GM15510 (cell line): ENCODE data around the gene IGSF21.

Experiments
- POLR2A ChIP-seq: IDR thresholded peaks from 3 replicates; pipeline ENCODE4 v1.6.1; 2011; ENCODE audit warnings: borderline replicate concordance; ENCODE audit not compliant: insufficient read length; ENCODE audit errors: extremely low read depth

The IGSF21 gene

DNA sequence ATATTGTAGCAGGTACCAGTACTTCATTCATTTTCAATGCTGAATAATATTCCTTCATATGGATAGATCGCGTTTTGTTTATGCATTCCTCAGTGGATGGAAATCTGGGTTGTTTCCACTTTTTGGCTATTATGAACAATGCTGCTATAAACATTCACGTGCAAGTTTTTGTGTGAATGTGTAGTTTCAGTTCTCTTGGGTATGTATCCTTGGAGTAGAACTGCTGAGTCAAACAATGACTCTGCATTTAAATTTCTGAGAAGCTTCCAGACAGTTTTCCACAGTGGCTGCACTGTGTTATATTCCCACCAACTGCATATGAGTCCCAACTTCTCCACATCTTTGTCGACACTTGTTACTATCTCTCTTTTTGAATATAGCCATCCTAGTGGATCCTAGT lies 235.1 kb downstream of the IGSF21 start:
- no peak for TF ChIP-seq POLR2A

DNA sequence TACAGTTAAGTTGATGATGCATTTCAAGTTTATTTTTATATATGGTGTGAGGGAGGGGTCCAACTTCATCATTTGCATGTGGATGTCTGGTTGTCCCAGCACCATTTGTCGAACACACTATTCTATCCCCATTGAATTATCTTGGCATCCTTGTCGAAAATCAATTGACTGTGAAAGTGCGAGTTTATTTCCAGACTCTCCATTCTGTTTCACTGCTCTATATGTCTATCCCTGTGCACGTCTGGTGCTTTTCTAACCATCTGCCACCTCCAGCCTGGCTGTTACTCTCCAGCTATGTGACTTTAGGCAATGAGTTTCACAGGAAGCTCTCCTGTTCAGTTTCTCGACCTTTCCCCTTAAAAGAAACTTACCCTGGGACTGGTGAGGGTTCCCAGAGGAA lies 236.0 kb downstream of the IGSF21 start:
- no peak for TF ChIP-seq POLR2A

DNA sequence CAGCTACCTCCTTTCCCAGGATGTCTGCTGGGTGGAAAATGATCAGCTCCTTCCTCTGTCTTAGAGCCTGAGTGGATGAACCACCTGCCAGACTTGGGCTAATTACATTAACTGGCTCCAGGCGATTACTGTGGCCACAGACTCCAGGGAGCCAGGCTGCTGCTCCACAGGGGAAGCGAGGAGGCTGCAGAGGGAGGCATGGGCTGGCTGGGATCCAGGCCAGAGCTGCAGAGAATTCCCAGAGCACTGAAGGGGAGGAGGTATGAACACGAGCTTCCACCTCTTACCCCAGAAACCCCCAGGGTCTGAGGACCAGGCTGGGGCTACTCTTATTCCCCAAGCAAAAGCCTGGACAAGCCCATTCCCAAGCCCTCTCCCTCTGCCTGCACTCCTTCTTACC lies 237.2 kb downstream of the IGSF21 start:
- TF ChIP-seq POLR2A = no peak

DNA sequence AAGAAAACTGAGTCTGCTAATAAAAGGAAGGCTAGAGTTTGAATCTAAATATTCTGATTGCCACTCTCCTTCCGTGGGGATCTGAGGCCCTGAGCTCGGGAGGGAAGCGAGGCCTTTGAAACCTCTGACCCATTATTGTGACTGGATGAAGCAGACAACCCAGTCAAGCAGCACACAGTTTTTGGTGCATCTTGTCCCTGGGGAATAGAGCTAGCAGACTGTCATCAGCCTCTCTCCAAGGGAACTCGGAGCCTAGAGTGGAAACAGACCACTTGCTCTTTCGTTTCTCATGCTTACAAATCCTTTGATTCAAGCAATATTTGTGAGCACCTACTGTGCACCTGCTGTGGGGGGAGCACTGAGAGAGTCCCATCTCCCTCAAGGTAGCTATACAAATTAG lies 240.0 kb downstream of the IGSF21 start:
- TF ChIP-seq POLR2A = no peak

DNA sequence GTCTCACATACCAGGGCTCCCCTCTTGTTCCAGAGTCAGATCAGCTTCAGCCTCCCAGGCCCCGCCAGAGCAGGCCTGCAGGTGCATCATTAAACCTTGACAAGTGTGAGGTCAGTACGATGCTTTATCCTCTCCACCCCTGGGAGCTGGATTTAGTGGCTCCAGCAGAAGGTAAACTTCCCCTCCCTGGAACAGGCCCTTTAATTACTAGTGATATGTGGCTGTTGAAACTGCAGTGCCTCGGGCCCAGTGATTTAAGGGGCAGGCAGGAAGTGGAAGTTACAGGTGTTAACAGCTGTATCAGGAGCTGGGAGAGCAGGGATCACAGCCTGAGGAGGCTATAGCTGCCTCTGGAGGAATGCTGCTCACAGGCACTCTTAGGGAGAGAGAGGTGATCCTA lies 240.8 kb downstream of the IGSF21 start:
- TF ChIP-seq POLR2A = no peak

DNA sequence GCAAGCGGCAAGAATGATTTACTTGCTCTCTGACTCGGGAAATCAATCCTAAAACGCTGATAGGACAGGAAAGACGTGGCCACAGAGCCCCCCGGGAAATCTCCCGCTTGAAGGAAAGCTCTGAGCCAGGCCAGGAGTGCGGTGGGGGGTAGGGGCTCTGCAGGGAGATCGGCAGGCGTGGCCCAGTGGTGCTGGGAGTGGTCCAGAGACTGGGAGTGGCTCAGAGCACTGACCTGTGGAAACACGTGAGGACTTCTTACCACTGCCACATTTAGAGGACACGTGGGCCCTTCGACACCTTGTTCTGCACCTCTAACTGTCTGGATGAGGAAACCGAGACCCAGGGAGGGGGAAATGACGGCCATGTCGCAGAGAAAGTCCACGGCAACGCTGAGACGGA lies 243.1 kb downstream of the IGSF21 start:
- no peak for TF ChIP-seq POLR2A

DNA sequence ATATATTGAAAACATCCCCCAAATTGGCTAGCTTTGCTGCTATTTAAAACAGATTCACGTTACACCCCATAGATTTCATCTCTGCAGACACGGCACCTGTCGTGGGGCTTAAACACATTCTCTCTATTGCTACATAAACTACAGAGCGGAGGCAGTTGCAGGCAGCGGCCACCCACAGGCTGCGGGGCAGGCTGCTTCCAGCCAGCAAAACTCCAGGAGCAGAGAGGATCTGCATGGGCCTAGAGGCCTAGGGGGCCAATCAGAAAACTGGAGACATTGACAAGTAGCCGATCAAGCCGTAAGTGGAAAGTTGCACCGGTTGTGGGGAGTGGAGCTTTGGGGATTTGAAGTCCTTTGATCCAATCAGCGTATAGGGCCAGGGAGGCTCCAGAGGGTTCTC lies 244.1 kb downstream of the IGSF21 start:
- TF ChIP-seq POLR2A = no peak

DNA sequence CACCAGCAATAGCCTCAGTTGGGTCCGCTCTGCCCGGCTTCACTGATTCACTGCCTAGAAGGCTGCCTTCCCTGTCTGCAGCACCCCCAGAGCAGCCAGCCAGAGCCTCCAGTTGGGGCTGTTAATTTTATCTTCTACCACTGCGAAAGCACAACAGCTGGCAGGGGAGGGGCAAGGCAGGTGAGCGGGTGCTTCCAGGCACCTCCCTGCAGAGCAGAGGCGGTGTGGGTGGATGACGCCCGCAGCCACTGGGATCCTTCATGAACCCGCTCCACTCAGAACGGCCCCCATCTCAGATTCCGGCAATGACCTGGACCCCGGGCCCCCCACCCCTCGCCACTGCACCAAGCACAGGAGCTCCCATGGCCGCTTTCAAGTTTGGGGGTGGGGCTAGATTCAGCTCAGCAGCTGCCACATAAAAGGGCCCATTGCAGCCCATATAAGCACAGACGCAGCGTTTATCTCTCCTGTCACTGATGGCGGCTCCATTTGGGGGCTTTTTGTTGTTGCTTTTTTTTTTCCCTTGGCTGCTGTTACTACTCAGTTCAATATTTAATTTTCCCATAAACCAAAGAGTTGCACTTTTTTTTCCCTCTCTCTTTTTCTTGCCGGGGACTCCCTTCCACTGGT lies 245.2 kb downstream of the IGSF21 start:
- no peak for TF ChIP-seq POLR2A

DNA sequence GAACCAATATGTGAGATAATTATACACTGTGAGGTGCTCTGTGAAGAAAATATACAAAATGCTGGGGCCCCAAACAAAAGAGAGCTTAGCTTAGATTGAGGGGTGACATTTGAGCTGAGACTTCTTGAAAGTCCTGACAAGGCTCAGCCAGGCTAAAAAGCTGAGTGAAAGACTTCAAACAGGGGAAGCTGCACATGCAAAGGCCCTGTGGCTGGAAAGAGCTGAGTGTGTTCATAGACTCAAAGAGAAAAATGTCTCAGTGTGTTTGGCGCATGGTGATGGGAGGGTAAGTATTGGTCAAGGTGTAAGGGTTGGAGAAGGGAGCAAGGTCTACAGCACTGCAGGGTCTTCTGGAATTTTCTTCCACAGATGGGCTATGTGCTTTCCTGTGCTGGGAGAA lies 245.9 kb downstream of the IGSF21 start:
- TF ChIP-seq POLR2A = no peak

DNA sequence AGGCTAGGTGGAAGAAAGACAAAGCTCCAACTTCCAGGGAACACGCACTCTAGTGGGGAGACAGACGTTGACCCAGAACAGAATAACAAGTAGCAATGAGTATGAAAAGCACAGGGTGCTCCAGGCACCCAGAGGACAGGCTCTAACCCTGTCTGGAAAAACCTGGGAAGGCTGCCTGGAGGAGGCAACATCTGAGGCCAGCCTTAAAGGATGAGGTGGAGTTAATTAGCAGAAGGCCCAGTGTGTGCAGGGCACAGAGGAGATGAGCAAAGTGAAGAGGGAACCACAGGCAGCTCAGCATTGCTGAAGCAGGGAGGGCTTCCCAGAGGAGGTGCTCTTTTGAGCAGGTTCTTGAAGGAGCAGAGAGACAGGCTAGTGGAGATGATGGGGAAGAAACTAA lies 246.4 kb downstream of the IGSF21 start:
- TF ChIP-seq POLR2A = no peak

DNA sequence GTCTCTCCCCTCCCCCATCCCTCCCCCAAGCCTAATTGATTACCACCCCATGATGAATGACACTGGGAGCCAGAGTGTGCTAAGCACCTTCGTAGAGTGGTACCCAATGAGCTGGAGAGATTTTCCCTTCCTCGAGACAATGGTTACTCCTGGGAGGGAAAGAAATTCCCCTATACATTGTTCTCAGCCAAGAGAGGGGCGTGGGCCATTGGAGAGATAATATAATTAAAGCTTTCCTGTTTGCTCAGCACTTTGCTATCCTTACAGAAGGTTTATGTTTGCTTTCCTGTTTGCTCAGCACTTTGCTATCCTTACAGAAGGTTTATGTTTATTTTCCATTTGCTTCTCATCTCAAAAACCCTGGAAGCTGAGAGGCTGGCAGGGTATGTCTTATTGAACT lies 247.0 kb downstream of the IGSF21 start:
- TF ChIP-seq POLR2A = no peak

DNA sequence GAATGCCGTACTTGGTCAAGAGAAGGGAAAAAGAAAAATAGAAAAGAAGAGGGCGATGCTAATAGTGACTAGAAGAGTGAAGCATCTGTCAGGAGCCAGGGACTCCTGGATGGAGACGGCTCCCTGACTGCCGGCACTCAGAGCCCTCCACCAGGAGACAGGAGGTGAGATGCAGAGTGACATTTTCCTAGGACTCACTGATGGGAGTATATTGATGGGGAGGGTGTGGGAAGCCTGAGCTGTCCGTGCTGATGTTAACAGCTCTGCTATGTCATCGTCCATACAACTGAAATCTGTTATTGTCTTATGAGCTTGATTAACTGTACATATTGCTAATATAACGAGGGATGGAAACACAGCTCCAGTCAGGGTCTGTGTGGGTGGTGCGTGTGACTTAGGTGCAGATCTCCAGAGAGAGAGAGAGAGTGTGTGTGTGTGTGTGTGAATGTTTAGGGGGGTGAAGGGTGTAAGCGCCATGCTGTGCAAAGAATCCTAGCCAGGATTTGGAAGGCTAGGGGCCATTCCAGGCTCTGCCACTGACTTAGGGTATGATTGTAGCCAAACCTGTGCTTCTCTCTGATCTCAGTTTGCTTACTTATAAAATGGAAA lies 250.1 kb downstream of the IGSF21 start:
- no peak for TF ChIP-seq POLR2A

DNA sequence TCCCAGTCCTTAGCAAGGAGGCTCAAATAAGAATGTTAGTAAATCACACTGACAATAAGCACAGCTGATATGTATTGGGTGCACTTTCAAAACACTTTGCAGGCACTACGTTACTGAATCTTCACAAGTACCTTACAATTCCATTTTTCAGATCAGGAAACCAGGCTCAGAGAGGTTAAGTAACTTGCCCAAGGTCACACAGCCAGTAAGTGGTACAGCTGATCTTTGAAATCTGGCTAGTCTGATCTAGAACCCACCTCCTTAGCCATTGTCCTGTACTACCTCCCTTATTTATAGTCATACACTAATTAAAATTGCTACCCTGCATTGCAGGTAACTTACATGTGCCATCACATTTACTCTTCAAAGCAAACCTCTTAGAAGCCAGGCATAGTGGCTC lies 251.0 kb downstream of the IGSF21 start:
- TF ChIP-seq POLR2A = no peak

DNA sequence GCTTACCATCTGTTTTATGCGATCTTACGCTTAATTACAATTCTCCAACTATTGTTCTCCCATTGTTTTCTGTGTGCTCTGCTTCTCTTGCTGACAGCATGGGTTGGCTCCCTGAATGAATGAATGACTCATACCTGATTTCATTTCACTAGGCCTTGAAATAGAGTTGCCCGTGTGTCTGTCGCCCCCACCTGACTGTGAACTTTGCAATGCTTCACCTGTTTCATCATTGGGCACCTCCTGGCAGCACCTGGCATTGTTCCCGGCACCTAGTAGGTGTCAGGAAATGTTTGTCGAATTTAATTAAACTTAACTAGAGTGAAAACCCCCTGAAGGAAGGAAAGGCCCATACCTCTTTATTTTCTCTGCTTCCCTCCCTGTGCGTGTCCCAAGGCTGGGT lies 252.7 kb downstream of the IGSF21 start:
- no peak for TF ChIP-seq POLR2A

DNA sequence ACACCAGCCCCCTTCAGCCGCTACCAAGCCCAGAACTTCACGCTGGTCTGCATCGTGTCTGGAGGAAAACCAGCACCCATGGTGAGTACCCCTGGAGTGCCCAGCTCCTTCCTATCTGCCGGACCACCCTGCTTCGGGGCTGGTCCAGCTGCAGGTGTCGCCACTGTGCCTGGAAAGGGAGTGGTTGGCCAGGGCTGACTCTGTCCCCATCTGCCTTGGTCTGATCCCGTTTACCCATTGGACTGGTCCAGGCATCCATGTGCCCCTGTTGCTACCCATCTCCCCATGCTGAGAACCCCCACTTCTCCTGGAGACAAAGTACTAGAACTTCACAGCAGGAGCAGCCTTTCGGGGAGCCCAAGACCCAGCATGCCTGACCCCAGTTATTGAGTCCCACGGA lies 254.6 kb downstream of the IGSF21 start:
- TF ChIP-seq POLR2A = no peak

DNA sequence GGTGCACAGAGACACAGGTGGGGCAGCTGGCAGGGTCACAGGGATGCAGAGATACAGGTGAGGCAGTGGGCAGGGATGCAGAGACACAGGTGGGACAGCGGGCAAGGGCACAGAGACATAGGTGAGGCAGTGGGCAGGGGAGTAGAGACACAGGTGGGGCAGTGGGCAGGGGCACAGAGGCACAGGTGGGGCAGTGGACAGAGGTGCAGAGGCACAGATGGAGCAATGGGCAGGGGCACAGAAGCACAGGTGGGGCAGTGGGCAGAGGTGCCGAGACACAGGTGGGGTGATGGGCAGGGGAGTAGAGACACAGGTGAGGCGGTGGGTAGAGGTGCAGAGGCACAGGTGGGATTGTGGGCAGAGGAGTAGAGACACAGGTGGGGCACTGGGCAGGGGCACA lies 255.8 kb downstream of the IGSF21 start:
- TF ChIP-seq POLR2A = no peak
